Measurements from ENCODE around the gene IFNA7.

GRCh38 chr9:21153336-21154017, 48.5 kb downstream of the IFNA7 start:
- TF ChIP-seq CTCF (IDR thresholded peaks at IDR 0.05; ENCODE audit: low read length) (no peak), EZH2 (IDR thresholded peaks at IDR 0.05; ENCODE audit: borderline replicate concordance, low read length) (no peak)

Measured in OCI-LY1 (cell line).